Right ventricle myocardium inferior (tissue), 1 donor: ENCODE results near the gene EYA4. TPM values are rescaled to one million over a fixed set of nuclear protein-coding genes. Genes with fewer than 3 reads are reported as not detected.

Source experiments
- ATAC-seq: fragments of 200-7000 bp; cut with Tn5 transposase; one replicate; pipeline ENCODE4 v1.9.1; 2020; ENCODE audit warnings: mild to moderate bottlenecking, moderate library complexity
- DNase-seq: peaks from one replicate; pipeline ENCODE4 v3.0.0; 2021; ENCODE audit errors: missing footprints
- intact Hi-C: fragments of 100-400 bp; cut with DNase I; formaldehyde crosslinking; loops from one replicate; pipeline ENCODE4 v1.11.0; 2022
- total RNA-seq: library from RNA; stranded (reverse); fragmentation: NEBNext Ultra II Directional; extraction: Animal tissue kit (Norgen Biotek cat#: 25700); gene quantifications from one replicate; pipeline ENCODE4 v1.2.1, GENCODE V29; 2021
- donor health status: DM: no; HTN: yes; CAD: no; lungs with severe emphysema.

EYA4 gene
- total RNA-seq, 1 donor from 2014 or later: 19.5 TPM

DNA sequence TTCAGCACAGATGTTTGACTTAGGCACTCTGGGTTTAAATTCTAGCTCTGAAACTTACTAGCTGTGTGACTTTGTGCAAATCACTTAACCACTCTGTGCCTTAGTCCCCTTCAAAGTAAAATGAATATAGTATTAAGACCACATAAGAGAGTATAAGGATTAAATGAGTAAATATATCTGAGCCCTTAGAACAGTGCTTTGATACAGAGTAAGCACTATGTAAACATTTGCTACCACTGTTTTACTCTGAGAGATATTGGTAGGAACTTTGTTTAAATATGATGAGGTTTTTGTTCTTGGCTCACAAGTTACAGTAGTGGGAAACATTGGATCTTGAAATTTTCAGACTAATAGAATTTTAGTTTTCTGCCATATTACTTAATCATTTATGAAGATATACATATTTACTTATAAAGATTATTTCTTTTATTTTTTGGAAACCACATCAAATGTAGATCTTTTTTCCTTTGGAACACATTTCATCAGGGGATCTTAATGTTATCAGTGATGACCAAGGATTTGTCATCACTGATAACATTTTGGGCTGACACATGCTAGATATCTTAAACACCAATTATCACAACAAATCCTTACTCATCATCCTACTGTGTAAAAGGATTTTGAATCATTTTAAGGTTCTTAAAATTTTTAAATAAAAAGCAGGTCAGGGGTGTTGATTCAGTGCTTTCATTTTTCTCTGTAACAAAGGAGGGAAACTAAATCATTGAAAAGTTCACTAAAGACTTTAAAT is 226.2 kb downstream of the EYA4 start:
- no peak for DNase-seq
- ATAC-seq: no peak
- intact Hi-C loops: no loop called here

DNA sequence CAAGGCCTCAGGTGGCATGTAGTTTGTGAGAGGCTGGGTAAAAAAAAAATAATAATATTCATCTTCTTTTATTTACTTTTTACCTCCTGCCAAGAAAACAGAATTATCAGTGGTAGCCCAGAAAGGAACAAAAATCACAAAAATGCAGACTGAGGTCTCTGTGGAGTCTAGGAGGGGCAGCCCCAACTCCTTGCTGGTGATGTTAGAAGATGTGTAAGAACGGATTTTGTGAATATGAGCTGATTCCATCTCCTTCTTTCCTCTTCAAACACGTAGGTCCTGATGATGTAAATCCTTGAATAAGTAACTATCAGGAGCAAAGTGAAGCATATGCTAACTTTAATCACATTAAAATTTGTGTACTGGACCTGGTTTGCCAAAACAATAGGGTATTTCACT is 226.8 kb downstream of the EYA4 start:
- ATAC-seq (no peak), DNase-seq (no peak)
- intact Hi-C loops: no loop called here

DNA sequence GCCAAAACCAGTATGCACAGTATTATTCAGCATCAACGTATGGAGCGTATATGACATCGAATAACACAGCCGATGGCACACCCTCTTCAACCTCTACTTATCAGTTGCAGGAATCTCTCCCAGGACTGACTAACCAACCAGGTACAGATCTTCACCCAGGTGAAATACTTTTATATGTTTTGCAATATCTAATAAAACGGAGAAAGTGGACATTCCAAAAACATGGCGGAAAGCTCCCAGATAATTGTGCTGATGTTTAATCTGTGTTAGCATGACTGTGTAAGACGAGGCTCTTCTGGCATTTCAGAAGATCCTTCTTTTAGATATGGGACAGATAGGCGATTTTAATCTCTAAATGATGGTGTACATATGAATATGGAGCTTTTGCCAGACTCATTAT is 227.4 kb downstream of the EYA4 start:
- intact Hi-C loops: no loop called here
- ATAC-seq: no peak
- no peak for DNase-seq

DNA sequence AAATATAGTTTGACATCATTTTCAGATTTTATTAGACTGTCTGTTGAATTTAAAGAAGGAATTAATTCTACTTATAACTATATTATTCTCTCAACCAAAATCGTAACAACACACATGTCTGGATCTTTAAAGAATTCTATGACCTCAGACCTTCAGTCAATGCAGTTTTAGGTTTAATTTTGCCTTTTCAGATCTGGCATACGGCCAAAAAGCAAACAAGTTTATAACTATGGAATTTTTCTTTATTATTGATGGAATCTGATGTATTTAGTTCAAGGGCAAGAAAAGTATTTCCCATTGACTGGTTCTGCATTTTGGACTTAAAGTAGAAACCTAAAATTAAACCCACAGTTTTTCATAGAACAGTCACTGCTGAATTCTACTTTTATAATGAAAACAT is 233.4 kb downstream of the EYA4 start:
- intact Hi-C loops: no loop called here
- no peak for DNase-seq
- no peak for ATAC-seq

- ATAC-seq (no peak), DNase-seq (no peak)
- intact Hi-C loops: no loop called here
Observed at GRCh38 chr6:133478673-133479072, 237.5 kb downstream of the EYA4 start.

- intact Hi-C loops: no loop called here
- DNase-seq (peak; percentile 42), ATAC-seq (peak; percentile 26)
Observed at GRCh38 chr6:133487174-133487573, 246.0 kb downstream of the EYA4 start.

DNA sequence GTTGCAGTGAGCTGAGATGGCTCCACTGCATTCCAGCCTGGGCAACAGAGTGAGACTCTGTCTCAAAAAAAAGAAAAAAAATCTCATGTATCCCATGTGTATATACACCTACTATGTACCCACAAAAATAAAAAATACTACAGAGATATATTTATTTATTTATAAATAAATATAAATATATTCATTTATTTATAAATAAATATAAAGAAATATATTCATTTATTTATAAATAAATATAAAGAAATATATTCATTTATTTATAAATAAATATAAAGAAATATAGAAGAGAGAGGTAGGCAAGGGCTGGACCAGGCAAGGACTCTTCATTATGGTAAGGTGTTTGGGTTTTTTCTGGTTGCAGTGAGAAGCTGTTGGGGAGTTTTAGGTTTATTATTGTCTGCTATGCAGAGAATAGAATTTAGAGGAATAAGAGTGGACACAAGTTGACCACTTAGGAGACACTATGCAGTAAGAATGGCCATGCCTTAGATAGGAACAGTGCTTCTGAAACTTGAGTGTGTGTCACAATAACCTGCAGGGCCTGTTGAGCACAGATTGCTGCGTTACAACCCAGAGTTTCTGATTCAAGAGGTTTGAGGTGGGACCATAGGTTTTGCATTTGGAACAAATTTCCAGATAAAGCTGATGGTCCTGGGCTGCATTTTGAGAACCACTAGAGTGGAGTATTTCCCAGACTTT is 254.2 kb downstream of the EYA4 start:
- DNase-seq (no peak), ATAC-seq (no peak)
- intact Hi-C loops: no loop called here

DNA sequence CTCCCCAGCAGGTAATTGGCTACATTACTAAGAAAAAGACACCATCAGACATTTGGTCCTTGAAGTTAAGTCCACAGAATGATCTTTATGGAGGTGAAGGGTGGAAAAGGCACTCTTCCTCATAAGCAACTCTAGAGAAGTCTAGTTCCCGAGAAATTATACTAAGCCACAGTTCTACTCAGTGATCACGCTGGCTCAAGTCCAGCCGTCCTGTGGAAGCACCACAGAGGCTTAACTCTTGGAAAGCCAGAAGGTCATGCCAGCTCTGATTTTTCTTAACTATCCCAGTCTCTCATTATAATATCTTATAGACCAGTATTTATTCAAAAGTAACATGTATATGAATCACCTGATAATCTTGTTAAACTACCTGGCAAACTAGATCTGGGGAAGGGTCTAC is 258.5 kb downstream of the EYA4 start:
- no peak for DNase-seq
- intact Hi-C loops: no loop called here
- no peak for ATAC-seq

GRCh38 chr6:133501675-133502270 is 260.6 kb downstream of the EYA4 start:
- DNase-seq (no peak), ATAC-seq (peak; percentile 71)
- intact Hi-C loops: no loop called here

GRCh38 chr6:133502441-133503335 is 261.5 kb downstream of the EYA4 start:
- intact Hi-C loops: no loop called here
- peak; percentile 68 for ATAC-seq
- DNase-seq: no peak

GRCh38 chr6:133503336-133503729 is 262.2 kb downstream of the EYA4 start:
- DNase-seq: no peak
- no peak for ATAC-seq
- intact Hi-C loops: no loop called here

DNA sequence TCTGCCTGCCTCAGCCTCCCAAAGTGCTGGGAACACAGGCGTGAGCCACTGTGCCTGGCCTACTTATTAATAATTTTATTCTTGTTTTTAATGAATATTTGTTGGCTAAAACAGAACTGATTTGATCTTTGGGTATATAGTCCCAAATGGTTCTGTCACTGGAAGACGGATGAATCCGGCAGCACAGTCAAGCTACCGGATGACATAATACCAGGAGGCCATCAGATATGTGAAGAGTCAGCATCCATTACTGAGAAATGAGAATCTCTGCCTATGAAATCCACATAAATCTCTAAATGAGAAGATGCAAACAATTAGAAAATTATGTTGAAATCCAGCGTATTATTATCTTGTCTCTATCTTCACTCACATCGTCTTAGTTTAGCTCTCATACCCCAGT is 263.0 kb downstream of the EYA4 start:
- DNase-seq: peak; percentile 14
- no peak for ATAC-seq
- intact Hi-C loops: no loop called here

DNA sequence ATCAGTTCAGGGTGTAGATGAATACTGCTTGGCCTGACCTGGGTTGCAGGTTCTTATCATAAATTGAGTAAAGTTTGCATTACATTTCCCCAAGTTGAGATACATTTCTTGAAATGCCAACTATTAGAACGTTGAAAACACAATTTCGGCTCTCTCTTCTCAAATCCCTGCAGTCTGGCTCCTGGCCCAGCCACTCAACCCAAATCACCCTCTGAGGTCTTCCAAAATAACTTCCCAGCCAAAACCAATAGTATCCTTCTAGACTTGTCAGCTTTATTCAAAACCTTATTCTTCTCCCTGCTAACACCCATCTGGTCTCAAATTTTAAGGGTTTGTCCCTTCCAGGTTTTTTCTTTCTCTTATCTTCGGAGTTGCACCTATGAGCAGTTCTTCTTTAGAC is 263.6 kb downstream of the EYA4 start:
- ATAC-seq: no peak
- intact Hi-C loops: no loop called here
- peak; percentile 50 for DNase-seq

DNA sequence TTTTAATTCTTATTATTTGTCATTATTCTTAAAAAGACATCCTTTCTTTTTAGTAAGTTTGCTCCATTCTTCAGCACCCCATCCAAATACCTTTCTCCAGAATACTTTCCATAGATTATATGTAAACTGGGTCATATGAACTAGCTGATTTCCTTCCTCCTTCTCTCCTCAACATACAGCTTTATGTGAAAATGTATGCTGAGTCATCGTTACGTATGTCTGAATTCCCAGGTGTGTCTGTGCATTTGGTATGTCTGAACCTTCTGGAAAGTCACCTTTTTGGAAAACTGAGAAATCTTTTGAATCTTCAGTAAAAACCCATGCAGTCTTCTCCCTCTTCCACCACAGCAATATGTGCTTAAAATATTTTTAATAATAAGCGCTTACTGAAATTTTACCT is 264.5 kb downstream of the EYA4 start:
- ATAC-seq: no peak
- intact Hi-C loops: no loop called here

DNA sequence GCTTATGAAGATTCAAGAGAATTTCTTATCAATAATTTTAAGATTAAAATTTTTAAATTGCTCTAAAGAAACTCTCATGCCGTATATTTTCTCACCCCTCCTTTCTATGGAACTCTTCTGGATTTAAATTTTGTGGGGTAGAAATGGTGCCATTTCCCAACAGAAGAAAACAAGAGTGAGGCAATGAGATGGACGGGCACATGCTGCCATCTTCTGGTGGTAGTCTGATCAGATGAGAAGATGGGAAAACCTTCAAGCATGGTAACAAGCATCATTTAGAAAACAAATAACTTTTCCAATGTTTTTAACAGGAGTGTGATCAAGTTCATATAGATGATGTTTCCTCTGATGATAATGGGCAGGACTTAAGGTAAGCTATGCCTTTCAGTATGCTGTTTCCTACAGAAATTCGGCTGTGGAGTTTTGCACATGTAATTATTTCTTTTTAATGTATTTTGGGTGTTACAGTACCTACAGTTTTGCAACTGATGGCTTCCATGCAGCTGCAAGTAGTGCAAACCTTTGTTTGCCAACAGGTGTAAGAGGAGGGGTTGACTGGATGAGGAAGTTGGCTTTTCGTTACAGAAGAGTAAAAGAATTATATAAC is 271.4 kb downstream of the EYA4 start:
- ATAC-seq: no peak
- intact Hi-C loops: loop anchor here (1.0 to 5.0 kb wide), 2 partner anchors 328 to 550 kb away; no protein-coding TSS in a partner anchor

More for the DNA sequence above, 264.5 kb downstream of the EYA4 start:
- DNase-seq: no peak

DNA sequence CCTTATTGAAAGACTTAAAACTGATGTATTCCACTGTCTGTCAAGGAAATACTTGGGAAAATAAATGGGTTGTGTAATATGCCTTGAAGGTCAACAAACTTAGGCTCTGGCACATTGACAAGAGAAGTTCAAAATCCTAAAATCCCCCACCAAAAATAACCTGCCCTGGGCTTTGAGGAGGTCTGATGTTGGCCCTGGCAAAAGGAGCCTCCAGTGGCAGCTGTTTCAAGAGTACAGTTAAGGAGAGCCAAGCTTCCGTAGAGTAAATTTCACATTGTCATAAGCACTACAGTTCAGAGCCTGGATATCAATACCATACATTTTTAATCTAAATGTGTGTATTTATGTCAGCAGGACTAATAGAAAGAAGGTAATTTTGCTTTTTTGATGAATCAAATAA is 282.7 kb downstream of the EYA4 start:
- DNase-seq (no peak), ATAC-seq (no peak)
- intact Hi-C loops: no loop called here

More for the DNA sequence above, 271.4 kb downstream of the EYA4 start:
- no peak for DNase-seq

DNA sequence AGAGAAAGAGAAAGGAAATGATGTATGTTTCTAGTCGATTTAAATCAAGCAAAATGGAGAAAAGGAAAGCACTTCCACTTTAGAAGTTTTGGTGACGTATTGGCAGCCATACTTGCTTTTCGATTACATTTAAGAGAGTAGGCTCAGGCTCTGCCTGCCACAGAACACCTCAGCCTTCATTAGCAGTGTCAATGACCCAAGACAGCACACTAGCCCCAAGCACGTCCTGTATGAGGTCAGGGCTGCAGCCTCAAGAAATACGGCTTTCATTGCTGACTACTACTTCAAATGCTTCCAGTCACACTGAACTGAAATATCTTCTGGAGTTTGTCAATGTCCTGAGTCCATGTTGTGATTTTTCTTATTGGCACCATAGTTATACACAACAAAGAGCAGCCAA is 285.3 kb downstream of the EYA4 start:
- ATAC-seq (no peak), DNase-seq (no peak)
- intact Hi-C loops: no loop called here

- no peak for ATAC-seq
- no peak for DNase-seq
- intact Hi-C loops: no loop called here
Observed at GRCh38 chr6:133528566-133528965, 287.4 kb downstream of the EYA4 start.

DNA sequence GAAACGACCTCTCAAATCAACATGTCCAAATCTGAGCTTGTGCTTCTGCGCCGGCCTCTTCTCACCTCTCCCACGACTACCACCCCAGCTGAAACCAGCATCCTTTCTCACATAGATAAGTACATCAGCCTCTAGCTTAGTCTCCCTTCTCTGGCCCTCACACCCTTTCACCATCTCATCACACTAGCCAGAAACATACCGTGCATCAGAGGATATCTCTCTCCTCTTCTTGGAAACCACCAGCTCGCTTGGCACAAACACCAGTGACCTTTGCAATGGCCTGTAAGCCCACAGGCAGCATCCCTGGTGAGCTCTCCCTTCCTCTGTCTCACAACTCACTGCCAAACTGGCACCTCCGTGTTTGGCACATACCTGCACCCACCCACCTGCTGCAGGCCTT is 291.8 kb downstream of the EYA4 start:
- no peak for ATAC-seq
- no peak for DNase-seq
- intact Hi-C loops: no loop called here
